ENCODE measurements around the gene CTSW. TPM values are rescaled to one million over a fixed set of nuclear protein-coding genes. Genes with fewer than 3 reads are reported as not detected.

Gene CTSW
- total and polyA plus RNA-seq, 5 donors, result 0.45 to 1.7 (median 0.71) TPM

GRCh38 chr11:65882120-65883057, 2.8 kb downstream of the CTSW start:
- 90% methylated on average over 30 of the region's 30 CpGs for WGBS
- ATAC-seq, result no peak
- Histone ChIP-seq H3K27me3 (ENCODE audit: control insufficient read depth, insufficient read depth) (no peaks in the 10 kb centered on the region), H3K4me3 (ENCODE audit: low read length) (no peak overlapping the region), H3K9me3 (ENCODE audit: control insufficient read depth, low read length) (no peaks in the 10 kb centered on the region), H3K27ac (ENCODE audit: low read length) (no peak overlapping the region), H3K4me1 (ENCODE audit: control insufficient read depth, insufficient read depth, low read length) (no peaks in the 10 kb centered on the region)
- intact Hi-C loops (cut with DNase I), result loop anchor here in 2 of 4 donors (5.0 to 10.0 kb wide), 2 partner anchors 82 to 105 kb away; partner anchors contain the start of gene SART1 (in 1 of the 2)
- DNase-seq, result peak in 2 of 3 donors; percentile 12 to 36

DNA sequence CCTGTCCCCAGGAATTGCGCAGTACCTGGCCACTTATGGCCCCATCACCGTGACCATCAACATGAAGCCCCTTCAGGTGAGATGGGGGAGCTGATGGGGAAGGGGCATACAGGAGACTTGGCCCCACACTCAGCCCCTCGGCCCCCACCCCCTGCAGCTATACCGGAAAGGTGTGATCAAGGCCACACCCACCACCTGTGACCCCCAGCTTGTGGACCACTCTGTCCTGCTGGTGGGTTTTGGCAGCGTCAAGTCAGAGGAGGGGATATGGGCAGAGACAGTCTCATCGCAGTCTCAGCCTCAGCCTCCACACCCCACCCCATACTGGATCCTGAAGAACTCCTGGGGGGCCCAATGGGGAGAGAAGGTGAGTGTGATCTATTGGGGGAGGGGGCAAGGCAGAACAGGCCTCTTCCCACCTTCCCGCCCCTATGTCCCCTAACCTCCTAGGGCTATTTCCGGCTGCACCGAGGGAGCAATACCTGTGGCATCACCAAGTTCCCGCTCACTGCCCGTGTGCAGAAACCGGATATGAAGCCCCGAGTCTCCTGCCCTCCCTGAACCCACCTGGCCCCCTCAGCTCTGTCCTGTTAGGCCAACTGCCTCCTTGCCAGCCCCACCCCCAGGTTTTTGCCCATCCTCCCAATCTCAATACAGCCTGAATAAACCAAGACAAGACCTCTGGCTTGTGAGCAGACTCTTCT, 3.6 kb downstream of the CTSW start:
- Histone ChIP-seq H3K4me1 (ENCODE audit: control insufficient read depth, insufficient read depth, low read length) (no peaks in the 10 kb centered on the region), H3K4me3 (ENCODE audit: low read length) (no peak overlapping the region), H3K27ac (ENCODE audit: low read length) (no peak overlapping the region), H3K9me3 (ENCODE audit: control insufficient read depth, low read length) (no peaks in the 10 kb centered on the region), H3K27me3 (ENCODE audit: control insufficient read depth, insufficient read depth) (no peaks in the 10 kb centered on the region)
- WGBS, result 92% methylated on average over 13 of the region's 13 CpGs
- intact Hi-C loops (cut with DNase I), result loop anchor here in 2 of 4 donors (5.0 to 10.0 kb wide), 2 partner anchors 82 to 104 kb away; partner anchors contain the start of gene SART1 (in 1 of the 2)
- ATAC-seq (no peak), DNase-seq (no peak)

DNA sequence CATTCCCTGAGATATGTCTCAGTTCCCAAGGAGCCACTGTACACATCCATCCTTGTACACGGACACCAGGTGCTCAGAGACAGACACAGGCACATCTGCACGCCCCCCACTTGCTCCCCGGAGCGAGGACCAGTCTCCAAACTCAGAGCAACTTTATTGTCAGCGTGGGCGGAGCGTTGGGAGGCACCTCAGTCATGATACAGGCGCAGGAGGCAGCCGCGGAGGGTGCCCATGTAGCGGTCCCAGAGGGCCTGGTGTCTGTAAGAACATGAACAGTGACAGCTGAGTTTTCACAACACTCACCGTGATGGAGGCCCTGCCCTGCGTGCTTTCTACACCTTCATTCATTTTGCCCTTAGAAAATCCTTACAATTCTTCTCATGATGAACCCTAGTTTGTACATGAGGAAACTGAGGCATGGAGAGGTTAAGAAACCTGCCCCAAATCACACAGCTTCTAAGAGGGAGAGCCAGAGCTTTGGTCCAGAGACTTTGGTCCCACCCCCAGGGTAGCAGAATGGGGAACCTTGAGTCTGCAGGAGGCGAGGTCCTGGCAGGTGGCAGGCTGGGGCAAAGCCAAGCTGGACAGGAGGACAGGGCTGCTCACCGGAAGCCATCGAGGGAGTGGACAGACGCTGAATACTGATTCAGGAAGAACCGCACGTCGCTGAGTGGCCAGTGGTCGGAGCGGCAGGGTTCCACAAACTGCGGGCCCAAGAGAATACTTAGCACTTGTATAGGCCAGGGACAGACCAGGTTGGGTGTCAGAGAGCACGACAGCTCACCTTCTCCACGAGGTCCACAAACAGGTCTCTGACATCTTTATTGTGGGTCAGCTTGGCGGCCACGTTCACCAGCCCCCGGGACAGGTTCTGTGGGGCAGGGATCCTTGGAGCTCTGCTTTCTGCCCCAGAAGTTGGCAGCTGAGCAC, 4.4 kb downstream of the CTSW start:
- no peaks in the 10 kb centered on the region for H3K27me3 ChIP-seq (ENCODE audit: control insufficient read depth, insufficient read depth)
- no peak overlapping the region for H3K27ac ChIP-seq (ENCODE audit: low read length)
- no peaks in the 10 kb centered on the region for H3K9me3 ChIP-seq (ENCODE audit: control insufficient read depth, low read length)
- DNase-seq (peak in 2 of 3 donors; percentile 0 to 52), ATAC-seq (no peak)
- 81% methylated on average over 28 of the region's 28 CpGs for WGBS
- intact Hi-C loops (cut with DNase I), result loop anchor here (2.0 to 10.0 kb wide), 4 partner anchors 81 to 107 kb away; partner anchors contain the start of gene SART1 (in 1 of the 4)
- H3K4me1 ChIP-seq (ENCODE audit: control insufficient read depth, insufficient read depth, low read length), result no peaks in the 10 kb centered on the region
- H3K4me3 ChIP-seq (ENCODE audit: low read length), result no peak overlapping the region

DNA sequence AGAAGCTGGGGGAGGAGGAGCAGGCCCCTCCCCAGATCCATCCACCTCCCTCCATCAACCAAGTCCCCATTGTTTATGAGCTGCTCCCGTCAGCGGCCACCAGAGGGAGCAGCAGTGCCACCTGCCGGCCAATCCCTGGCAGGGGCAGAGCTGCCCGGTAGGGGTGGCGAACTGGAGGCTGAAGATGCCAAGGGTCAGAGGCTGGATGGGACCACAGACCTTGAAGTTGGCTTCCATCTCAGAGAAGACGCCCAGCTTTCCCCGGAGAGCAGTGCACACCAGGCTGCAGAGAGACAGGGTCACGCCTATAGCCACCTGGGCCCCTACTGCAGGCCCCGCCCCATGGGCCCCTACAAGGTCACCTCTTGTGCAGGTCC, 5.1 kb downstream of the CTSW start:
- Histone ChIP-seq H3K4me3 (ENCODE audit: low read length) (no peak overlapping the region), H3K9me3 (ENCODE audit: control insufficient read depth, low read length) (no peaks in the 10 kb centered on the region), H3K27ac (ENCODE audit: low read length) (peak overlapping the region; percentile 8), H3K4me1 (ENCODE audit: control insufficient read depth, insufficient read depth, low read length) (no peaks in the 10 kb centered on the region), H3K27me3 (ENCODE audit: control insufficient read depth, insufficient read depth) (no peaks in the 10 kb centered on the region)
- DNase-seq, result peak; percentile 79 to 92 (median 92)
- intact Hi-C loops (cut with DNase I), result loop anchor here (2.0 to 10.0 kb wide), 5 partner anchors 78 to 106 kb away; partner anchors contain the start of gene SART1 (in 2 of the 4)
- peak; percentile 22 to 23 for ATAC-seq
- WGBS, result 25% methylated on average over 9 of the region's 9 CpGs

GRCh38 chr11:65885231-65885630, 5.6 kb downstream of the CTSW start:
- ATAC-seq, result no peak
- Histone ChIP-seq H3K27ac (ENCODE audit: low read length) (no peak overlapping the region), H3K9me3 (ENCODE audit: control insufficient read depth, low read length) (no peaks in the 10 kb centered on the region), H3K27me3 (ENCODE audit: control insufficient read depth, insufficient read depth) (no peaks in the 10 kb centered on the region), H3K4me3 (ENCODE audit: low read length) (no peak overlapping the region), H3K4me1 (ENCODE audit: control insufficient read depth, insufficient read depth, low read length) (peaks cover 4% of the 10 kb centered on the region)
- intact Hi-C loops (cut with DNase I), result loop anchor here in 3 of 4 donors (2.0 to 10.0 kb wide), 5 partner anchors 77 to 106 kb away; partner anchors contain the start of gene SART1 (in 2 of the 3)
- WGBS, result 92% methylated on average over 7 of the region's 7 CpGs
- DNase-seq, result no peak

DNA sequence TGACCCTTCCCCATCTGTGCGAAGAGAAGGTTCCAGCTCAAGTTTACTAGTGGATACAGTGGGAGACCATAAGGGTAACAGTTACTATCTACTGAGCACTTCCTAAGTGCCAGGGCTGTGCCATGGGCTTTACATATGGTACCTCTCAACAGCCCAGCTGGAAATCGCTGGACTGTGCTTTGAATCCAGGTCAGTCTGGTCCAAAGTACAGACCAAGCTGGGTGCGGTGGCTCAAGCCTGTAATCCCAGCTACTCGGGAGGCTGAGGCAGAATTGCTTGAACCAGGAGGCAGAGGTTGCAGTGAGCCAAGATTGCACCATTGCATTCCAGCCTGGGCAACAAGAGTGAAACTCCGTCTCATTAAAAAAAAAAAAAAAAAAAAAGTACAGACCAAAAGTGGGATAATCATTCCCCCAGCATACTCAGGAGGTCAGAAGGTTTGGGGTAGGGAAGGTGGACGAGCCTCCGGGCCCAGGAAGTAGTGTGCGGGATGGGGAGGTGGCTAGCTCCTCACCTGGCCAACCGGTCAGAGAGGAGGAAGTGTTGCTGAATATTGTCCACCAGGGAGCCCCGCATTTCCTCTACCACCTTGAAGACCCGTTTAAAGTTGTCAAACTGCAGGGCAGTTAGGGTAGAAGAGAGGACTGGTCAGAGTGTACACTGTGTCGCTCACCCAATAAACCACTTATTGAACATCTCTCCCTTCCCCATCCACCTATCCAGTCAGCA, 6.3 kb downstream of the CTSW start:
- Histone ChIP-seq H3K27ac (ENCODE audit: low read length) (no peak overlapping the region), H3K9me3 (ENCODE audit: control insufficient read depth, low read length) (no peaks in the 10 kb centered on the region), H3K27me3 (ENCODE audit: control insufficient read depth, insufficient read depth) (no peaks in the 10 kb centered on the region), H3K4me3 (ENCODE audit: low read length) (no peak overlapping the region), H3K4me1 (ENCODE audit: control insufficient read depth, insufficient read depth, low read length) (peaks cover 4% of the 10 kb centered on the region)
- DNase-seq (peak in 1 of 3 donors; percentile 31), ATAC-seq (no peak)
- intact Hi-C loops (cut with DNase I), result loop anchor here in 3 of 4 donors (2.0 to 10.0 kb wide), 5 partner anchors 76 to 105 kb away; partner anchors contain the start of gene SART1 (in 2 of the 3)
- 92% methylated on average over 12 of the region's 12 CpGs for WGBS

GRCh38 chr11:65886826-65887722, 7.4 kb downstream of the CTSW start:
- Histone ChIP-seq H3K4me1 (ENCODE audit: control insufficient read depth, insufficient read depth, low read length) (peaks cover 4% of the 10 kb centered on the region), H3K9me3 (ENCODE audit: control insufficient read depth, low read length) (no peaks in the 10 kb centered on the region), H3K27ac (ENCODE audit: low read length) (peak overlapping the region; percentile 49), H3K4me3 (ENCODE audit: low read length) (peak overlapping the region; percentile 55), H3K27me3 (ENCODE audit: control insufficient read depth, insufficient read depth) (no peaks in the 10 kb centered on the region)
- DNase-seq (peak in 1 of 3 donors; percentile 71), ATAC-seq (no peak)
- intact Hi-C loops (cut with DNase I), result loop anchor here in 2 of 4 donors (5.0 to 10.0 kb wide), 3 partner anchors 75 to 100 kb away; partner anchors contain the start of gene SART1 (in 2 of the 2)
- WGBS, result 76% methylated on average over 14 of the region's 14 CpGs

- Histone ChIP-seq H3K9me3 (ENCODE audit: control insufficient read depth, low read length) (no peaks in the 10 kb centered on the region), H3K27ac (ENCODE audit: low read length) (peak overlapping the region; percentile 49), H3K4me3 (ENCODE audit: low read length) (peak overlapping the region; percentile 55), H3K27me3 (ENCODE audit: control insufficient read depth, insufficient read depth) (no peaks in the 10 kb centered on the region), H3K4me1 (ENCODE audit: control insufficient read depth, insufficient read depth, low read length) (peaks cover 6% of the 10 kb centered on the region)
- ATAC-seq (no peak), DNase-seq (no peak)
- intact Hi-C loops (cut with DNase I), result loop anchor here in 2 of 4 donors (5.0 to 10.0 kb wide), 3 partner anchors 75 to 100 kb away; partner anchors contain the start of gene SART1 (in 2 of the 2)
- 3% methylated on average over 23 of the region's 23 CpGs for WGBS
Observed at GRCh38 chr11:65887723-65888162, 8.1 kb downstream of the CTSW start.
